GM04504 (cell line): ENCODE measurements around the gene ATP1B2.

Source experiments
- DNase-seq: peaks from one replicate; pipeline ENCODE4 v3.0.0-alpha.2; 2012; ENCODE audit warnings: low read depth

ATP1B2 gene

DNA sequence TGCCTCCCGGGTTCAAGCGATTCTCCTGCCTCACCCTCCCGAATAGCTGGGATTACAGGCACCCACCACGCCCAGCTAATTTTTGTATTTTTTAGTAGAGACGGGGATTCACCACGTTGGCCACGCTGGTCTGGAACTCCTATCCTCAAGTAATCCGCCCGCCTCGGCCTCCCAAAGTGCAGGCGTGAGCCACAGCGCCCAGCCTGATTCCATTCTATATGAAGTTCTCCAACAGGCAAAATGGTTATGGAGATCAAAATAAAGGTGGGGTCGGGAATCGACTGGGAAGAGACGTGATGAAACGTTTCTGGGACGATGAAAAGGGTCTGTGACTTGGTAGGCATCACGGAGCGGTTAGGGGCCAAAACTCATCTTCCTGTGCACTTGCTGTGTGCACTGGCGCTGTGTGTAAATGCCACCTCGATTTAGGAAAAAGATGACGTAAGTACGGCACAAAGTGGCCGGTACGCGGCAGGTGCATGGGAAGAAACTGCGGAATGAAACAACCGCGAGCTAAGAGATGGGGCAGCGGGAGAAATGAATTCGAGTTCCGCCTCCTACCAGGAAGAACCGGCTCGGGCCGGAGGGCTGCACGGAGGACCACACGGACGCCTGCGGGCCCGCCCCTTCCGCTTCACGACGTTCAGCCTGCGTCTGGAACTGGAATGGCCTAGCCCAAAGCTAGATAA is 35.0 kb downstream of the ATP1B2 start:
- peak; percentile 87 for DNase-seq

GRCh38 chr17:7686222-7687071 is 35.7 kb downstream of the ATP1B2 start:
- peak; percentile 77 for DNase-seq

- DNase-seq, result peak; percentile 84
Measured at GRCh38 chr17:7687072-7687907, 36.6 kb downstream of the ATP1B2 start, which contains the start of gene TP53. Gene TP53 (minus strand): TSS chr17:7687490. CDS start chr17:7676594, 10,896 bp downstream.

- DNase-seq, result peak; percentile 99
Measured at GRCh38 chr17:7687908-7688807, 37.4 kb downstream of the ATP1B2 start, which contains the start of gene WRAP53. Gene WRAP53 (plus strand): TSS chr17:7688477. CDS start chr17:7688649, 172 bp downstream.

GRCh38 chr17:7688808-7689316 is 38.1 kb downstream of the ATP1B2 start:
- no peak for DNase-seq

- DNase-seq, result no peak
Measured at GRCh38 chr17:7695586-7695985, 44.9 kb downstream of the ATP1B2 start.

- DNase-seq, result no peak
Measured at GRCh38 chr17:7697828-7698588, 47.3 kb downstream of the ATP1B2 start.

GRCh38 chr17:7700510-7700909 is 49.8 kb downstream of the ATP1B2 start:
- no peak for DNase-seq

- DNase-seq, result no peak
Measured at GRCh38 chr17:7701681-7702080, 51.0 kb downstream of the ATP1B2 start.

DNA sequence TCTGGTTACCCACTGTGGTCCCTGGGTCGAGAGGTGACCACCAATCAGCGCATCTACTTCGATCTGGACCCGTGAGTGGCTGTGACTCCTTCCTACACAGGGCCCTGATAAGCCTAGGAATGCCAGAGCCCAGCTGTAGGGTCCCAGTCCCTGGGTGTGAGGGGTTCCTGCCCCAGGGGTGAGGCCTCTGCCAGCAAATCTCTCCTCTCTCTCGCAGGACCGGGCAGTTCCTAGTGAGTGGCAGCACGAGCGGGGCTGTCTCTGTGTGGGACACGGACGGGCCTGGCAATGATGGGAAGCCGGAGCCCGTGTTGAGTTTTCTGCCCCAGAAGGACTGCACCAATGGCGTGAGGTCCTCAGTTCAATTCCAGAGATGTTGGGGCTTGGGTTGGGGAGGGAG is 52.0 kb downstream of the ATP1B2 start:
- DNase-seq, result no peak

GRCh38 chr17:7703584-7704479 is 53.1 kb downstream of the ATP1B2 start:
- no peak for DNase-seq

GRCh38 chr17:7704601-7705268 is 54.0 kb downstream of the ATP1B2 start, which contains the start of gene EFNB3:
Gene EFNB3 (plus strand): TSS chr17:7705202. CDS start chr17:7705599, 397 bp downstream.
- DNase-seq, result no peak

DNA sequence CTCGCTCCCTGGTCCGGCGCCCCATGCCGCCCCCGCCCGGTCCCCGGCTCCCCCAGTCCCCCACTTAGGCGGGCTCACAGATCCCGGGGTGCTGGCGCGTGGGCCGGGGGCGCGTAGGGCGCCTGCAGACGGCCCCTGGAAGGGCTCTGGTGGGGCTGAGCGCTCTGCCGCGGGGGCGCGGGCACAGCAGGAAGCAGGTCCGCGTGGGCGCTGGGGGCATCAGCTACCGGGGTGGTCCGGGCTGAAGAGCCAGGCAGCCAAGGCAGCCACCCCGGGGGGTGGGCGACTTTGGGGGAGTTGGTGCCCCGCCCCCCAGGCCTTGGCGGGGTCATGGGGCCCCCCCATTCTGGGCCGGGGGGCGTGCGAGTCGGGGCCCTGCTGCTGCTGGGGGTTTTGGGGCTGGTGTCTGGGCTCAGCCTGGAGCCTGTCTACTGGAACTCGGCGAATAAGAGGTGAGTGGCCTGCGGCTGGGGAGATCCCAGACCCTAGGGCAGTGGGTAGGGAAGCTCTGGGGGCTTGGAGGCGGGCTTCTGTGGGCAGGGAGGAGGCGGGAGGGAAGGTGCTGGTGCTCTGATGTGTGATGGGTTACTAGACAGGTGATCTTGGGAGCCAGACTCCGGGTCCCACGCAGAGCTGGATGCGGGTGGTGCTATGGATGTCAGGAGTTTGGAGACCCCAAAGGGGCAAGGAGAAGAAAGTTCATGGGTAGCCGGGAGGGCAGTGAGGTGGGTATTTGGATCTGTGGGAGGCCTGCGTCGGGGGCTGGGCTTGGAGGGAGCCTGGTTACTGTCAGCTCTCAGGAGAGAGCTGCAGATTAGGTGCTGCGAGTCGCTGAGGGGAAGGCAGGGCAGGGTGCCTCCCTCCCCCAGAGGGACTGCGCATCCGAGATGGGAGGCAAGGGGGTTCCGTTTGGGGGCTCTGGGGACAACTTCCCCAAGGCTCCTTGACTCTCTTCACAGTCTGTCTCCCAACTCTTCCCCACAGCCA is 54.8 kb downstream of the ATP1B2 start:
- DNase-seq, result no peak

DNA sequence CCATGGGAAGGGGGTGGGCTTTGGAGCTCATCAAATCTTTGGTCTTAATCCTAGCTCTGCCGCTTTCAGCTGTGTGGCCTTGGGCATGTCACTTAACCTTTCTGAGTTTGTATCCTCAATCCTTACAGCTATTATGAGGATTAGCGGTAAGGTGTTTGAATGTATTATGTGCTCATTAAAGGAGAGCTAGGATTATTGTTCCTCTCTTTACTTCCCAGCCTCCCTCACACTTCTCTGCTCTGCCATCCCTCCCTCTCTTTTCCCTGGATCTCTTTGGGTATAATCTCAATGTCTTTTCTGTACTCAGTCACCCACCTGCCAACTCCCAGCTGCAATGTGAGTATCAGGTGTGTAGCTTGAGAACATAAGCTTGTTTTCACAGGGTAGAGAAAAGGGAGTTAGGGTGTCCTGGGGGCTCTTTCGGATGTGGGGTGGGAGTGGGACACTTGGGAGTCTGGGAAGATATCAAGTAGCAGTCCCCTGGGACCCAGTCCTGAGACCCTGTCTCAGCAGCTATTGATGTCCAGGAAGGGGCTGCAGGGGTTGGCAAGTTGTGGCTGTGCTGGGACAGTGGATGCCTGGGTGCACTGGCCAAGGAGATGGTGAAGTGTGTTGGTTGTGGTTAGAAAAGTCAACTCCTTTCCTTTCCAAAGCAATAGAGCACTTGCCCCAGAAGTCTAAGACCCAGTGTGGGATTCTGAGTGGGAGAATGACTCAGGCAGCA is 56.1 kb downstream of the ATP1B2 start:
- DNase-seq, result no peak
